Activated effector memory CD4-positive, alpha-beta T cell treated with anti-CD3 and anti-CD28 coated beads, Interleukin-2, amount 50 U/mL, for 16 hours (primary cell): ENCODE measurements around the gene DDX53.

Experiments used
- DNase-seq: peaks from one replicate; pipeline ENCODE4 v3.0.0-alpha.2; 2020

DDX53 gene

GRCh38 chrX:22999696-23000223 is at the start of gene DDX53:
DDX53 (plus strand) TSS chrX:22999960; CDS start chrX:23000058, 98 bp downstream.
- no peak for DNase-seq

GRCh38 chrX:22950269-22951266 is 49.2 kb upstream of the DDX53 start:
- DNase-seq, result no peak

- DNase-seq, result no peak
These were observed 47.8 kb upstream of the DDX53 start for GRCh38 chrX:22952010-22952409.

- DNase-seq, result no peak
These were observed 41.5 kb upstream of the DDX53 start for GRCh38 chrX:22958250-22958649.

- DNase-seq, result no peak
These were observed 40.4 kb upstream of the DDX53 start for GRCh38 chrX:22959204-22959920.

GRCh38 chrX:22963196-22963595 is 36.6 kb upstream of the DDX53 start:
- DNase-seq, result no peak

GRCh38 chrX:22968494-22968893 is 31.3 kb upstream of the DDX53 start:
- no peak for DNase-seq

- no peak for DNase-seq
These were observed 30.3 kb upstream of the DDX53 start for GRCh38 chrX:22969411-22969810.

- no peak for DNase-seq
These were observed 28.9 kb upstream of the DDX53 start for GRCh38 chrX:22970861-22971260.

- no peak for DNase-seq
These were observed 25.1 kb upstream of the DDX53 start for GRCh38 chrX:22974616-22975015.

GRCh38 chrX:22975786-22976185 is 24.0 kb upstream of the DDX53 start:
- DNase-seq, result no peak

GRCh38 chrX:22985958-22986357 is 13.8 kb upstream of the DDX53 start:
- no peak for DNase-seq

GRCh38 chrX:22987452-22987851 is 12.3 kb upstream of the DDX53 start:
- no peak for DNase-seq

GRCh38 chrX:23003116-23003515 is 3.4 kb downstream of the DDX53 start:
- DNase-seq, result no peak

- DNase-seq, result no peak
These were observed 8.8 kb downstream of the DDX53 start for GRCh38 chrX:23008431-23009099.

GRCh38 chrX:23012162-23012561 is 12.4 kb downstream of the DDX53 start:
- no peak for DNase-seq

- DNase-seq, result no peak
These were observed 12.9 kb downstream of the DDX53 start for GRCh38 chrX:23012636-23013035.

GRCh38 chrX:23013366-23013765 is 13.6 kb downstream of the DDX53 start:
- DNase-seq, result no peak

GRCh38 chrX:23031600-23031999 is 31.8 kb downstream of the DDX53 start:
- no peak for DNase-seq

- DNase-seq, result no peak
These were observed 35.7 kb downstream of the DDX53 start for GRCh38 chrX:23035493-23035892.

GRCh38 chrX:23046443-23046842 is 46.7 kb downstream of the DDX53 start:
- DNase-seq, result no peak

- DNase-seq, result no peak
These were observed 49.2 kb downstream of the DDX53 start for GRCh38 chrX:23048806-23049573.
